Dendritic cell treated with granulocyte-macrophage colony-stimulating factor and Interleukin-4, amounts not matched to agents 40 ng/mL and 50 ng/mL, for 4 days (primary cell): ENCODE measurements around the gene DNAH8.
"Not testable (repeated sequence)": the region's sequence is repeated elsewhere in the genome, so short reads cannot be mapped to it uniquely, and the experiment has no call there.

Experiments
- H3K27ac Mint-ChIP-seq: one replicate; pipeline ENCODE4 v1.8.0; 2022; ENCODE audit warnings: mild to moderate bottlenecking, mixed read lengths
- H3K27me3 Mint-ChIP-seq: one replicate; pipeline ENCODE4 v1.8.0; 2022; ENCODE audit warnings: mild to moderate bottlenecking, mixed read lengths
- H3K36me3 Mint-ChIP-seq: one replicate; pipeline ENCODE4 v1.8.0; 2022; ENCODE audit warnings: low read depth, mixed read lengths
- H3K4me1 Mint-ChIP-seq: one replicate; pipeline ENCODE4 v1.8.0; 2022; ENCODE audit warnings: low read depth, mixed read lengths
- H3K4me3 Mint-ChIP-seq: one replicate; pipeline ENCODE4 v1.8.0; 2022; ENCODE audit warnings: mild to moderate bottlenecking, moderate library complexity, mixed read lengths
- H3K9me3 Mint-ChIP-seq: one replicate; pipeline ENCODE4 v1.8.0; 2022; ENCODE audit warnings: mixed read lengths
- intact Hi-C: fragments of 100-400 bp; cut with micrococcal nuclease; formaldehyde crosslinking; loops from one replicate; pipeline ENCODE4 v1.15.0; 2022

DNAH8 gene

DNA sequence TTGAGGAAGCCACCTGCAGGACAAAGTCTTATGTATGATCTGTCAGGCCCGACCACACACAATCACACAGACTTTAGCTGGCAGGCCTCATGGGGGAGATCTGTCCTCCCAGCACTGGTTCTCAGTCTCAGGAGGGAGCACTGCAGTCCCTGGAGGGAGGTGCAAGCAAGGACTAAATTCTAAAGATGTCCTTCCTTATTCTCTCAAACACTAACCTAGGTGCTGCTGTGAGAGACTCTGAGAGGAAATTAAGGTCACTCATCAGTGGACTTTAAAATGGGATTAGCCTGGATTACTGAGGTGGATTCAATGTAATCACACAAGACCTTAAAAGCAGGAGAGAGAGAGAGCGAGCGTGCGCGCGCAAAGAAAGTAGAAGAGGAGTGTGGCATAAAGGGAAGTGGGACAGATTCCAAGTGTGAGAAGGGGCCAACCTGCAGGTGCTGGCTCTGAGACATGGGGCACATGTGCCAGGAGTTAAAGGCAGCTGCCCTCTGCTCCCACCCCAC, 26.5 kb upstream of the DNAH8 start:
- Mint-ChIP-seq H3K4me3 (no peak overlapping the region), H3K4me1 (peaks cover 15% of the 10 kb centered on the region), H3K9me3 (no peaks in the 10 kb centered on the region), H3K36me3 (peaks cover 14% of the 10 kb centered on the region), H3K27me3 (no peaks in the 10 kb centered on the region), H3K27ac (no peak overlapping the region)
- intact Hi-C loops = no loop called here

DNA sequence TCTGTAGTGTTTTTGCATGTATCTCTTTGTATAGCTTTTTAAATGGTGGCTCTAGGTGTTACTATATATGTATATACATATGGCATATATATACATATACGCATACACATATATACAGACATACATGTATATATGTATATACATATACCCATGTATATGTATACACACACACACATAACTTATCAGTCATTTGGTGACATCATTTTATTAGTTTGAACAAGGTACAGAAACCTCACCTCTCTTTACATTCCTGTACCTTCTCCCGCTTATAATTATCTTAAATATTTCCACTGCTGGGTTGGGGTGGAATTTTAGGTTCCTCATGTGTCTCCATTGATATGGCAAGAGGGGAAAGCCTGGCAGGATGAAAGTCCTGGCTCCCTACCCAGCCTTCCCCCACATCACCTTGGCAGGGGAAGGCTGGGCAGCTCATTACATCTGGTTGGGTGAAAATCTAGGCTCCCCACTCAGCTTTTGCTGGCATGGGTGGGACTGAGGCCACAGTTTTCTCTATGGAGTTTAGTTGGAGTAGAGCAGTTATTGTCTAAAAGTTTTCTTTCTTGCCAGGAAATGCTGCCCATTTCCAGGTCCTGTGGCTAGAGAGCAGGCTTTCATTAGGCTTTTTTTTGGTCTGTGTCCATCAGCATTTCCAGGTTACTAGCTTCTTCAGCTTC, 19.7 kb upstream of the DNAH8 start:
- Mint-ChIP-seq H3K27ac (no peak overlapping the region), H3K4me1 (peaks cover 28% of the 10 kb centered on the region), H3K4me3 (no peak overlapping the region), H3K27me3 (no peaks in the 10 kb centered on the region), H3K9me3 (peaks cover 13% of the 10 kb centered on the region), H3K36me3 (peaks cover 20% of the 10 kb centered on the region)
- intact Hi-C loops = no loop called here

DNA sequence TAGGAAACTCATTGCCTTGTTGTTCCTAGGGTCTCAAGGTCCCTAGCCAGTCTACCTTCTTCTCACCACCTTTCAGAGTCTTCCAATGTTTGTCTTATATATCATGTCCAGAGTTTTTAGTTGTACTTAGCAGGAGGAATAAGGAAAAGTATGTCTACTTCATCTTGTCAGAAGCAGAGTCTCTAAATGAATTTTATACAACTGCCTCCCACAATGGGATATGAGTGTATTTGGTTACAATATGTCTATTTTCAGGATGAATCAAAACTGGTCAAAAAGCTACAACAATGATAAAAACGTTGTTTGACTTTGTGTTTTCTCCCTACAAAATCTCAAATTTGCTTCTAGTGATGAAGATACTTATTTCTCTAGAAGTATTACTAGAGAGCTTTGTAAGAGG, 19.2 kb upstream of the DNAH8 start:
- Mint-ChIP-seq H3K9me3 (peaks cover 19% of the 10 kb centered on the region), H3K36me3 (peaks cover 25% of the 10 kb centered on the region), H3K27me3 (no peaks in the 10 kb centered on the region), H3K4me3 (no peak overlapping the region), H3K4me1 (peaks cover 28% of the 10 kb centered on the region), H3K27ac (no peak overlapping the region)
- intact Hi-C loops = no loop called here

DNA sequence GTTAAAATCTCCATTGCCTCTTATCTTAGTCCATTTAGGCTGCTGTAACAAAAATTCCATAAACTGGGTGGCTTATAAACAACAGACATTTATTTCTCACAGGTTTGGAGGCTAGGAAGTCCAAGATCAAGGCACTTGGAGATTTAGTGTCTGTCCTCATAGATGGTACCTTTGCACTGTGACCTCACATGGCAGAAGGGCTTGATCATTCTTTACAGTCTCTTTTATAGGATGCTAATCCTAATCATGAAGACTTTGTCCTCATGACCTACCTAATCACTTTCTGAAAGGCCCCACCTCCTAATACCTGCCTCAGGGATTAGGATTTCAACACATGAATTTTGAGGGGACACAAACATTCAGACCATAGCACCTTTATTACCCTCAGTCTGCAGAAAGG, 18.8 kb upstream of the DNAH8 start:
- H3K27me3 Mint-ChIP-seq = no peaks in the 10 kb centered on the region
- H3K4me3 Mint-ChIP-seq = no peak overlapping the region
- peaks cover 29% of the 10 kb centered on the region for H3K36me3 Mint-ChIP-seq
- intact Hi-C loops = no loop called here
- H3K4me1 Mint-ChIP-seq = peaks cover 28% of the 10 kb centered on the region
- H3K27ac Mint-ChIP-seq = no peak overlapping the region
- peaks cover 20% of the 10 kb centered on the region for H3K9me3 Mint-ChIP-seq

DNA sequence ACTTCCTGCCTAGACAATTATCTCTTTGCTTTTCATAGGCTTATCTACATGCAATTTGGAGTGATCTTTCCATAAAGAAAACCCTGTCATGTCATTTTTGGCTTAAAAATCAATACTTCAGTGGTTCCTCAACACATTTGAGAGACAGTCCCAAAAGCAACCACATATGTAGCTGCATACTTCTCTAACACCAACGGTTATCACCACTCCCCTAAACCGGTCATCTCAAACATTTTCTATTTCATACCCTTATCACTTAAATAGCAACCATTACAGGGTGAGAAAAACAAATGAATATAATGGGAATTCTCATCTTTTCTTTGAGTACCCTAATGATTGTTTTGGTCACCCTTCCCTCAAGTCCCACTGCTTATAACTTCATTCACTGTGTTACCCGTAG, 17.3 kb upstream of the DNAH8 start:
- no peak overlapping the region for H3K4me3 Mint-ChIP-seq
- H3K9me3 Mint-ChIP-seq = peaks cover 20% of the 10 kb centered on the region
- intact Hi-C loops = no loop called here
- no peak overlapping the region for H3K27ac Mint-ChIP-seq
- peaks cover 38% of the 10 kb centered on the region for H3K4me1 Mint-ChIP-seq
- H3K27me3 Mint-ChIP-seq = no peaks in the 10 kb centered on the region
- peaks cover 34% of the 10 kb centered on the region for H3K36me3 Mint-ChIP-seq

DNA sequence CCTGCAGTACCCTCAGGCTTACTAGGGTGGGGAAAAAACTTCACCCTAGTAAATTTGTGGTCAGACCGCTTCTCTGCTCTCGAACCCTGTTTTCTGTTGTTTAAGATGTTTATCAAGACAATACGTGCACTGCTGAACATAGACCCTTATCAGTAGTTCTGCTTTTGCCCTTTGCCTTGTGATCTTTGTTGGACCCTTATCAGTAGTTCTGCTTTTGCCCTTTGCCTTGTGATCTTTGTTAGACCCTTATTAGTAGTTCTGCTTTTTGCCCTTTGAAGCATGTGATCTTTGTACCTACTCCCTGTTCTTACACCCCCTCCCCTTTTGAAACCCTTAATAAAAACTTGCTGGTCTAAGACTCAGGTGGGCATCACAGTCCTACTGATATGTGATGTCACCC, 15.4 kb upstream of the DNAH8 start:
- peaks cover 36% of the 10 kb centered on the region for H3K36me3 Mint-ChIP-seq
- intact Hi-C loops = loop anchor here (10.0 kb wide), 1 partner anchor 55 kb away; no protein-coding TSS in a partner anchor
- H3K4me3 Mint-ChIP-seq, H3K27ac Mint-ChIP-seq, H3K27me3 Mint-ChIP-seq: not testable (repeated sequence)
- peaks cover 20% of the 10 kb centered on the region for H3K9me3 Mint-ChIP-seq
- peaks cover 22% of the 10 kb centered on the region for H3K4me1 Mint-ChIP-seq

DNA sequence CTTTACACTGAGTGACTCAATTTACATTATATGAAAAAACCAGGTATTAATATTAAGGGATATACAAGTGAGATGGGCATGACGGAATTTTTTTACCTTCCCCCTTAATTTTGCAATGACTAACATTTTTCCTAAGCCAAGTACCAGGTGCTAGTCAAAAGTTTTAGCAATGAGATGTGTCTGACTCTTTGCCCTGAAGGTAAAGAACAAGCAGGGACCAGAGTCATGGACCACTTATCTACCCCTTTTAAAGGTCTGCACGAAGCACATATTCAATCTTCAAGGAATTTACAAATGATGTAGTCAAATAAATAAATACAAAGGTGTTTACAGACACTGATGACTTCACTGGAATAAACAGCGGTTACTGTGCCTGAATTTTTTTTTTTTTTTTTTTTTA, 13.6 kb upstream of the DNAH8 start:
- Mint-ChIP-seq H3K36me3 (peaks cover 29% of the 10 kb centered on the region), H3K27ac (no peak overlapping the region), H3K9me3 (peaks cover 20% of the 10 kb centered on the region), H3K4me3 (no peak overlapping the region), H3K4me1 (peaks cover 22% of the 10 kb centered on the region), H3K27me3 (peaks cover 3% of the 10 kb centered on the region)
- intact Hi-C loops = loop anchor here (10.0 kb wide), 1 partner anchor 57 kb away; no protein-coding TSS in a partner anchor

DNA sequence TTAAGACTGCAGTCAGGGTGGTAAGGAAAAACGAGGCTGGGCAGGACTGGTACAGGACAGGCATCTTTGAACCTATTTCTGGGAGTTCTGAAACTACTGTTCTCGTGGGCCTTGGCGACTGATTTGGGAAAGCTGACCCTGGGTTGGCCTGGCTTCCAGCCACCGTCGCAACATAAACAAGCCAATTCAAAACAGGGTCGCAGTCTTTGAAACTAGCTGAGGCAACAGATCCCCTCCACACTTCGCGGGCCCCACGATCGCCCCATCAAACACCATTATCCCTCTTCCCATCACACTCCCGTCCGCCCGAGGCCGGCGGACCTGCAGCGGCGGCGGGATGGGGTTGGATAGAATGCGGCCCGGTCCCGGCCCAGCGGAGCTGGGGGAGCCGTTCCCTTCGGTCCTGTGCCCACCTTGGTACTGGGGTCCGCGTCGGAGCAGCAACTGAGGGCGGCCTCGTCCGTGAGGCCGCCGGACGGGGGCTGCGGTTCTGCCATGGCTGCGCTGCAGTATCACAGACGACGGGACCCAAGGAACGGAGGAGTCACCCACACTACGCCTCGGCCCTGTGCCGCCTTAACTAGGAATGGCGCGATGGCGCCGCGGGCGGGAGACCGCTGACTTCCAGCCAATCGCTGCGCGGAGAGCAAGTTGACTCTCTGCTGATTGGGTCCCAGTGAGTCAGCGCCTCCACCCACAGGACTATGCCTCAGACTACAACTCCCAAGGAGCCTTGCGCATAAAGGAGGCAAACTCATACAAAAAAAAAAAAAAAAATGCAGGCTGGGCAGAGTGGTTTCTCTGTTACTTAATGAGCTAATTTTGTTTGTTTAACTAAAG, 12.3 kb upstream of the DNAH8 start, which contains the start of gene GLO1:
GLO1 (minus strand) TSS at position 588 of the 840 bp plus-strand sequence; CDS start at position 497, 91 bp downstream.
- Mint-ChIP-seq H3K36me3 (peaks cover 29% of the 10 kb centered on the region), H3K27me3 (peaks cover 10% of the 10 kb centered on the region), H3K4me1 (peaks cover 22% of the 10 kb centered on the region), H3K9me3 (peaks cover 20% of the 10 kb centered on the region), H3K27ac (peak within 1 kb of the TSS; percentile 92), H3K4me3 (peak within 1 kb of the TSS; percentile 92)
- intact Hi-C loops = loop anchor here (10.0 kb wide), 1 partner anchor 58 kb away; no protein-coding TSS in a partner anchor

DNA sequence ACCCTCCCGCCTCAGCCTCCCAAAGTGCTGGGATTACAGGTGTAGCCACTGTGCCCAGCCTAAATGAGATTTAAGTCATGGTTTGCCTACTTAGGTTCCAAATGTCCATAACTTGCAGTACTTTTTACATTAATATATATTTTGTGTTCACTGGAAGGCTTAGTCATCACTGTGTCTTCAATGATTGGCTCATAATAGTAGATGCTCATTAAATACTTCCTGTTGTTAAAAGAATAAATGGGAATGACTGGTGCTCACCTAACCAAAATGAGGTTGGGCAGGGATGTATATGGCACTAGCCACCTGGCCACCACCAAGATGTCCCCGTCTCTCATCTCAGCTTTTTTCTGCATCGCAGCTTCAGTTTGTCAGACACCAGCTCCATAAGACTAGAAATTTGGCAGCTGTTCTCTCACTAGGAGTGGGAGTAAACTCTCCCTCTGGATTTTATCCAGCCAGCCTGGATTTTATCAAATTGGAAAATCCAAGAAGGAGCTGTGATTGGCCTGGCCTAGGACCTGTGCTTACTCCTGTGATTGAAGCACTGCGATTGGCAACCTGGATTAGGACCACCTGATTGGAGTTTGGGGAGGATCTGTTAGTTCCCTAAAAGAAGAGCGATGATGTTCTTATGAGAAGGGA, 11.0 kb upstream of the DNAH8 start:
- peaks cover 15% of the 10 kb centered on the region for H3K4me1 Mint-ChIP-seq
- H3K36me3 Mint-ChIP-seq = peaks cover 29% of the 10 kb centered on the region
- H3K27me3 Mint-ChIP-seq = peaks cover 10% of the 10 kb centered on the region
- intact Hi-C loops = loop anchor here (10.0 kb wide), 1 partner anchor 59 kb away; no protein-coding TSS in a partner anchor
- peaks cover 19% of the 10 kb centered on the region for H3K9me3 Mint-ChIP-seq
- no peak overlapping the region for H3K4me3 Mint-ChIP-seq
- H3K27ac Mint-ChIP-seq = no peak overlapping the region

DNA sequence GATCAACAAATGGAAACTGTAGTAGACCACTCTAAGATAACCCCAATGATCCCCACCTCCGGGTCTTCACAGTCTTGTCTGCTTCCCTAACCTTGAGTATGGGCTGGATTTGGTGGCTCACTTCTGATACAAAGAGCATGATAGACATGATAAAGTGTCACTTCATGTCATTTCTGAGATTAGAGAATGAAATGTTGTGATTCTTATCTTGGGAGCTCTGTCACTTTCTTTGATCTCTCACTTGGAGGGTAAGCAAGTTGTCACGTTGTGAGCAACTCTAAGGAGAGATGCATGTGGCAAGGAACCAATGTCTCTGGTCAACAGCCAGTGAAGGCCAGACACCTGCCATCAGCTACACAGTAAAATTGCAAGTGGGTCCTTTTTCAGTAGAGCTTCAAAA, 9.2 kb upstream of the DNAH8 start:
- Mint-ChIP-seq H3K4me3 (no peak overlapping the region), H3K9me3 (peaks cover 11% of the 10 kb centered on the region), H3K27ac (no peak overlapping the region), H3K27me3 (peaks cover 14% of the 10 kb centered on the region), H3K4me1 (peaks cover 13% of the 10 kb centered on the region), H3K36me3 (peaks cover 10% of the 10 kb centered on the region)
- intact Hi-C loops = loop anchor here (10.0 kb wide), 1 partner anchor 61 kb away; no protein-coding TSS in a partner anchor

DNA sequence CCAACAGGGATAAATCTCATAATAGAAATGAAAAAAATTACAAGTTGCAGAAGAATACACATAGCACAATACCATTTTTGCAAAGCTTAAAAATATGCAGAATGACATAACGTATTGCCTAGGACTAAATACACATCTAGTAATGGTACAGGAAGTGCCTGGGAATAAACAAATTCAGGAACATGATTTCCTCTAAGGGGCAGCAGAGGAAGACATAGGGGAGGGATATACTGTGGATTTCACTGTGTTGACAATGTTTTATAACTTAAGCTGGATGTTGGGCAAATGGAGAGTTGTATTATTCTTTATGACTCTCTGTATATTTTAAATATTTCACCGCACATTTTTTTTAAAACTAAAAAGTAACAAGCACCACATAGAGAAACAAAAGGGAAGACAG, 6.6 kb upstream of the DNAH8 start:
- no peaks in the 10 kb centered on the region for H3K36me3 Mint-ChIP-seq
- peaks cover 17% of the 10 kb centered on the region for H3K27me3 Mint-ChIP-seq
- H3K4me1 Mint-ChIP-seq = peaks cover 6% of the 10 kb centered on the region
- H3K9me3 Mint-ChIP-seq = peaks cover 10% of the 10 kb centered on the region
- no peak overlapping the region for H3K27ac Mint-ChIP-seq
- intact Hi-C loops = loop anchor here (10.0 kb wide), 1 partner anchor 64 kb away; no protein-coding TSS in a partner anchor
- no peak overlapping the region for H3K4me3 Mint-ChIP-seq

DNA sequence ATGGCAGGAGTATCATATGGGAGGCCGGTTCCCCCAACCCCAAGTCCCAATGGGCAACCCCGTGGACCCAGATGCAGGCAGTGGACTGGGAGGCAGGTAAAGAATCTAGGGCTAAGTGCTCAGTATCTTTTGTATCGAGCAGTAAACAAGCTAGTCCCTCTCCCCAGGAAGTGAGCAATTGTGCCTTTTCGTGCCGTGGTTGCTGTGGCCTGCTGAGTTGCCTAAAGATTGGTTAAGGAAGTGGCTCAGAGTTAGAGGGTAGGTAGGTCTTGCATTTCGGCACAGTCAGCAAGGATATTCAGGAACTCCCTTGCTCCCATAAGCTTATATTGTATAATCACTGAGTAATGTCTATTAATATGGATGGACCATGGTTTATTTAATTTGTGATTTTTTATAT, 1.3 kb upstream of the DNAH8 start:
- no peaks in the 10 kb centered on the region for H3K36me3 Mint-ChIP-seq
- H3K4me1 Mint-ChIP-seq = peaks cover 16% of the 10 kb centered on the region
- H3K27me3 Mint-ChIP-seq = peaks cover 43% of the 10 kb centered on the region
- no peak overlapping the region for H3K27ac Mint-ChIP-seq
- peaks cover 10% of the 10 kb centered on the region for H3K9me3 Mint-ChIP-seq
- intact Hi-C loops = no loop called here
- no peak overlapping the region for H3K4me3 Mint-ChIP-seq

DNA sequence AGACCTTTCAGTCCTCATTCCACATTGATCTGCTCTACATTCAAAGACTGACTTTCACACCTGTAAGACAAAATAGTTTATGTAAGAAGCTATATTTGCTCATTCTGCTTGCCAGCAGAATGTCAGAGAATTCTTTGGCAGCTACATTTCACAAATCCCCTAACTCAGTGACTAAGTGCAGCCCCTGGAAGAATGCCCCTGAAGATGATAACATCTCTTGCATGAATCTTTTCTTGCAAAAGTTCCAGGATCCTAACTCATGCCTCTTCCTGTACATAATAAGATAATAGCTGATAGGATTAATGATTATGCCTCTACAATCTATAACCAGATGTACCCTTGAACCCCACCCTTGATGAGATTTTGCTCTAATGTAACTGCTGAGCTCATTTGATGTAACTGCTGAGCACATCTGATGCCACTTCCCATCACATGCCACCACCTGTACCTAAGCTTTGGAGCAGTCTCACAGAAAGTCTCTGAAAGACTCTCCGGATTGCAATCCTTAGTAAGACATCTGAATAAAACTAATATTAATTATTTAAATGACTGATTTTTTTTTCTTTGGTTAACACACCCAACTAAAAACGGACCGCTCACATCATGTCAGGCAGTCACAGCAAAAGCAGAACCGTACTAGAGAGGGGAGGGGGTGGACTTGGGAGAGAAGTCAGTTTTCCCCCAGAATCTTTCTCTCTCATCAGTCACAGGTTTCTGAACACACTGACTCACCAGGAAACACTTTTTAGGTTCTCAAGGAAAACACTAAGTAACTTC, 684 bp upstream of the DNAH8 start:
- Mint-ChIP-seq H3K27me3 (peaks cover 45% of the 10 kb centered on the region), H3K4me3 (no peak overlapping the region), H3K27ac (no peak overlapping the region), H3K4me1 (peaks cover 16% of the 10 kb centered on the region), H3K36me3 (no peaks in the 10 kb centered on the region), H3K9me3 (peaks cover 10% of the 10 kb centered on the region)
- intact Hi-C loops = no loop called here
